Measurements from ENCODE around the gene DKK3.

DNA sequence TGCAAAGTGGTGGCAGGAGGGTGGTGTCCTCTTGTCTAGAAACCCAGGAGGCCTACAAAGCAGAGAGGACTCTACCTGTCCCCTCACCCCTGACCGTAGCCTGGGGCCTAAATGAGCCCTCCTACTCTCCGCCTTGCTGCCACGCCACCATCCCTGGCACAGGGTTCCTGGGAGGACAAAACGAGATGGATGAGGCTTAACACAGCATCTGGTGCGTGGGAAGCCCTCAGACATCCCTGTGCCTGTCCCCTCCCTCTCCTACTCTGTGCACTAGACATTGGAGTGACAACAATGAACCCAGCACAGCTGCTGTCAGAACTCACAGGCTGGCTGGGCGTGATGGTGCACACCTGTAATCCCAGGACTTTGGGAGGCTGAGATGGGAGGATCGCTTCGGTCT, 36.4 kb upstream of the DKK3 start:
- TF ChIP-seq EZH2 (IDR thresholded peaks at IDR 0.05; ENCODE audit: borderline replicate concordance, insufficient read depth, low read length, poor library complexity, severe bottlenecking) (no peak), CTCF (IDR thresholded peaks at IDR 0.05; ENCODE audit: poor library complexity, severe bottlenecking) (no peak), RAD21 (conservative IDR thresholded peaks at IDR 0.05) (no peak), MXI1 (conservative IDR thresholded peaks at IDR 0.05; ENCODE audit: poor library complexity, severe bottlenecking) (no peak), SMC3 (conservative IDR thresholded peaks at IDR 0.05; ENCODE audit: poor library complexity) (no peak), POLR2AphosphoS5 (IDR thresholded peaks at IDR 0.05) (no peak), EP300 (conservative IDR thresholded peaks at IDR 0.05; ENCODE audit: poor library complexity, severe bottlenecking) (no peak)

Data from neural cell (in vitro differentiated cells).